Fibroblast of lung (primary cell): ENCODE measurements around the gene CCDC87. TPM values are rescaled to one million over a fixed set of nuclear protein-coding genes. Genes with fewer than 3 reads are reported as not detected.

Source experiments
- DNase-seq, 2 donors: peaks; one replicate each; pipeline versions ENCODE4 v3.0.0 to v3.0.0-alpha.2; 2010; ENCODE audit warnings: low read depth in 2 of 2
- H2AFZ ChIP-seq: 2 replicates; pipeline ENCODE4 v1.5.1; 2012; ENCODE audit warnings: low read length, control low read depth, inconsistent platforms
- H3K27ac ChIP-seq: 2 replicates; pipeline ENCODE4 v1.5.1; 2011; ENCODE audit warnings: low read length, control low read depth; ENCODE audit not compliant: insufficient read depth
- H3K27me3 ChIP-seq: 2 replicates; pipeline ENCODE4 v1.5.1; 2011; ENCODE audit warnings: mild to moderate bottlenecking, low read length; ENCODE audit not compliant: control insufficient read depth, insufficient read depth
- H3K36me3 ChIP-seq: 2 replicates; pipeline ENCODE4 v1.5.1; 2011; ENCODE audit warnings: low read length; ENCODE audit not compliant: control insufficient read depth, insufficient read depth
- H3K4me1 ChIP-seq: 2 replicates; pipeline ENCODE4 v1.5.1; 2011; ENCODE audit warnings: low read length; ENCODE audit not compliant: control insufficient read depth, insufficient read depth; ENCODE audit errors: extremely low read depth
- H3K4me2 ChIP-seq: 2 replicates; pipeline ENCODE4 v1.5.1; 2011; ENCODE audit warnings: low read length, control low read depth; ENCODE audit not compliant: insufficient read depth; ENCODE audit errors: extremely low read depth
- H3K4me3 ChIP-seq, 4 experiments: fragments of 200-600 bp in 1 of 4; sonication (generic) in 1 of 4; replicated peaks in 1 of 4; 2 replicates each; pipeline ENCODE4 v1.5.1; 2011 to 2016; ENCODE audit warnings: low read length in 4 of 4, low read depth in 3 of 4, mild to moderate bottlenecking in 3 of 4, control low read depth in 2 of 4, inconsistent platforms in 1 of 4, mixed read lengths in 1 of 4; ENCODE audit not compliant: insufficient read depth in 1 of 4; ENCODE audit errors: control extremely low read depth in 1 of 4
- H3K79me2 ChIP-seq: 2 replicates; pipeline ENCODE4 v1.5.1; 2012; ENCODE audit warnings: mild to moderate bottlenecking, low read length, inconsistent platforms; ENCODE audit not compliant: control insufficient read depth, insufficient read depth
- H3K9ac ChIP-seq: 2 replicates; pipeline ENCODE4 v1.5.1; 2011; ENCODE audit warnings: mild to moderate bottlenecking, low read length, control low read depth; ENCODE audit not compliant: insufficient read depth
- H3K9me3 ChIP-seq: 2 replicates; pipeline ENCODE4 v1.5.1; 2012; ENCODE audit warnings: low read depth, low read length; ENCODE audit not compliant: control insufficient read depth, insufficient read depth
- H4K20me1 ChIP-seq: 2 replicates; pipeline ENCODE4 v1.5.1; 2011; ENCODE audit warnings: low read length; ENCODE audit not compliant: control insufficient read depth, insufficient read depth; ENCODE audit errors: extremely low read depth
- CTCF ChIP-seq, 2 donors: IDR thresholded peaks in 1 of 2; conservative IDR thresholded peaks in 1 of 2; 1 replicate in 1 of 2; 2 replicates in 1 of 2; pipeline ENCODE4 v1.5.1; 2011 to 2012; ENCODE audit warnings: low read length in 2 of 2, control low read depth in 1 of 2, inconsistent platforms in 1 of 2, low read depth in 1 of 2, mild to moderate bottlenecking in 1 of 2
- EZH2 ChIP-seq: IDR thresholded peaks from 2 replicates; pipeline ENCODE4 v1.5.1; 2012; ENCODE audit warnings: low read length, control low read depth, mild to moderate bottlenecking; ENCODE audit errors: missing control alignments
- polyA plus RNA-seq, 2 donors: library from polyadenylated mRNA; depleted of rRNA in 1 of 2; stranded (reverse) in 1 of 2; unstranded in 1 of 2; fragments of >200 nt; gene quantifications; 2 replicates each; pipeline ENCODE4 v1.2.1, GENCODE V29; 2011 to 2012; ENCODE audit warnings: missing spikeins in 1 of 2
- total RNA-seq: library from RNA; depleted of rRNA; stranded (reverse); fragments of >200 nt; gene quantifications from 2 replicates; pipeline ENCODE4 v1.2.1, GENCODE V29; 2014

The CCDC87 gene
- total and polyA plus RNA-seq, 2 donors (not counting 1 experiment from before 2014, with no cell fraction given): 0.11 to 0.33 TPM

GRCh38 chr11:66604155-66604554, 11.3 kb upstream of the CCDC87 start:
- Histone ChIP-seq H3K4me3 (no peak overlapping the region), H4K20me1 (no peaks in the 10 kb centered on the region), H2AFZ (no peak overlapping the region), H3K36me3 (peaks cover 7% of the 10 kb centered on the region), H3K27ac (no peak overlapping the region), H3K9me3 (no peaks in the 10 kb centered on the region), H3K27me3 (no peaks in the 10 kb centered on the region), H3K4me1 (peaks cover 10% of the 10 kb centered on the region), H3K9ac (no peak overlapping the region), H3K79me2 (no peaks in the 10 kb centered on the region), H3K4me2 (no peak overlapping the region)
- TF ChIP-seq CTCF (conservative IDR thresholded peaks at IDR 0.05 in 1 of 2, IDR thresholded peaks at IDR 0.05 in 1 of 2; ENCODE audit: low read depth in 1 of 2, low read length in 2 of 2) (no peak), EZH2 (no peak)
- DNase-seq: no peak

DNA sequence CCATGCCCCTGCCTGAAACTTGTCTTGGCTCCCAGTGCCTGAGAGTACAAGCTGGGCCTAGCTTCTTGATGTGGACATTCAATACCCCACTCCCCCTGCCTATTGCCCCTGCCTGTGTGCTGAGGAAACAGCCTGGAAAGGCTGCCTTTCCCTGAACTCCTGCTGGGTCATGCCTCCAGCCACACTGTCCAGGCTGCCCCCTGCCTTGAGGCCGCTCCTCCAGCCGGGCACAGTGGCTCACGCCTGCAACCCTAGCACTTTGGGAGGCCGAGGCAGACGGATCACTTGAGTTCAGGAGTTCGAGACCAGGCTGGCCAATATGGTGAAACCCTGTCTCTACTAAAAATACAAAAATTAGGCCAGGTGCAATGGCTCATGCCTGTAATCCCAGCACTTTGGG, 10.2 kb upstream of the CCDC87 start:
- Histone ChIP-seq H3K9me3 (no peaks in the 10 kb centered on the region), H3K4me1 (peaks cover 10% of the 10 kb centered on the region), H3K27me3 (no peaks in the 10 kb centered on the region), H2AFZ (no peak overlapping the region), H3K79me2 (no peaks in the 10 kb centered on the region), H3K9ac (no peak overlapping the region), H4K20me1 (no peaks in the 10 kb centered on the region), H3K4me3 (no peak overlapping the region), H3K4me2 (no peak overlapping the region), H3K27ac (no peak overlapping the region), H3K36me3 (peaks cover 8% of the 10 kb centered on the region)
- DNase-seq: no peak
- TF ChIP-seq EZH2 (no peak), CTCF (conservative IDR thresholded peaks at IDR 0.05 in 1 of 2, IDR thresholded peaks at IDR 0.05 in 1 of 2; ENCODE audit: low read depth in 1 of 2, low read length in 2 of 2) (no peak)

- no peak overlapping the region for H3K27ac ChIP-seq
- no peaks in the 10 kb centered on the region for H3K27me3 ChIP-seq
- H3K4me1 ChIP-seq: peaks cover 6% of the 10 kb centered on the region
- H4K20me1 ChIP-seq: no peaks in the 10 kb centered on the region
- no peaks in the 10 kb centered on the region for H3K9me3 ChIP-seq
- H2AFZ ChIP-seq: no peak overlapping the region
- H3K36me3 ChIP-seq: peaks cover 8% of the 10 kb centered on the region
- H3K4me3 ChIP-seq: no peak overlapping the region
- H3K79me2 ChIP-seq: no peaks in the 10 kb centered on the region
- H3K4me2 ChIP-seq: no peak overlapping the region
- peak in 1 of 2 donors; percentile 19 for DNase-seq
- no peak overlapping the region for H3K9ac ChIP-seq
- TF ChIP-seq EZH2 (no peak), CTCF (conservative IDR thresholded peaks at IDR 0.05 in 1 of 2, IDR thresholded peaks at IDR 0.05 in 1 of 2; ENCODE audit: low read depth in 1 of 2, low read length in 2 of 2) (no peak)
Measured at GRCh38 chr11:66600631-66601233, 7.9 kb upstream of the CCDC87 start.
